ENCODE measurements around the gene RSRC2.

DNA sequence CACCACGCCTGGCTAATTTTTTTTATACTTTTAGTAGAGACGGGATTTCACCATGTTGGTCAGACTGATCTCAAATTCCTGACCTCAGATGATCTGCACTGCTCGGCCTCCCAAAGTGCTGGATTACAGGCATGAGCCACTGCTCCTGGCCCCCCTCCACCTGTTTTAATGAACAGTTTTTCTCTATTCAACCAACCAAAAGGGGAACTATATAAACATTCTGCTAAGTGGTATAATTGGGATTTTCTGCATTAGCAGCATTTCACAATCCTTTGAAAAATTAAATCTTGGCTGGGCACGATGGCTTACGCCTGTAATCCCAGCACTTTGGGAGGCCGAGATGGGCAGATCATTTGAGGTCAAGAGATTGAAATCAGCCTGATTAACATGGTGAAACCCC is 45.1 kb upstream of the RSRC2 start:
- no peak for TF ChIP-seq POLR2A (IDR thresholded peaks at IDR 0.05; ENCODE audit: low read depth, low read length)
- no peak for TF ChIP-seq POLR2AphosphoS5 (IDR thresholded peaks at IDR 0.05; ENCODE audit: low read depth, low read length)
- no peak for TF ChIP-seq TAF1 (IDR thresholded peaks at IDR 0.05; ENCODE audit: borderline replicate concordance, low read depth, low read length)

Measured in GM12892 (cell line).